Progenitor cell of endocrine pancreas (in vitro differentiated cells): Measurements from ENCODE around the gene METRNL. TPM values are rescaled to one million over a fixed set of nuclear protein-coding genes. Genes with fewer than 3 reads are reported as not detected.
"Not testable (repeated sequence)": the region's sequence is repeated elsewhere in the genome, so short reads cannot be mapped to it uniquely, and the experiment has no call there.

Experiments used
- DNase-seq: peaks from one replicate; pipeline ENCODE4 v3.0.0; 2021; ENCODE audit warnings: low spot score; ENCODE audit not compliant: unreplicated experiment
- H3K27ac Mint-ChIP-seq: 2 replicates; pipeline ENCODE4 v1.8.0; 2021; ENCODE audit warnings: mild to moderate bottlenecking, moderate library complexity, mixed read lengths
- H3K27me3 Mint-ChIP-seq: 2 replicates; pipeline ENCODE4 v1.8.0; 2021; ENCODE audit warnings: mixed read lengths
- H3K36me3 Mint-ChIP-seq: 2 replicates; pipeline ENCODE4 v1.8.0; 2022; ENCODE audit warnings: mixed read lengths; ENCODE audit not compliant: insufficient read depth
- H3K4me1 Mint-ChIP-seq: 2 replicates; pipeline ENCODE4 v1.8.0; 2021; ENCODE audit warnings: low read depth, mixed read lengths
- H3K4me3 Mint-ChIP-seq: 2 replicates; pipeline ENCODE4 v1.8.0; 2021; ENCODE audit warnings: low read depth, mild to moderate bottlenecking, moderate library complexity, mixed read lengths
- H3K9me3 Mint-ChIP-seq: 2 replicates; pipeline ENCODE4 v1.8.0; 2021; ENCODE audit warnings: low read depth, mixed read lengths
- long read RNA-seq: library from polyadenylated mRNA; unstranded; transcript quantifications from one replicate; pipeline ENCODE4 v2.0.0, GENCODE V29; 2020
- total RNA-seq: library from RNA; stranded (reverse); gene quantifications from 2 replicates; pipeline ENCODE4 v1.2.1, GENCODE V29; 2021
- TF ChIP-seq, protein P1 (sequence below): fragments of 200-600 bp; sonication (generic); IDR thresholded peaks from one replicate; pipeline ENCODE4 v1.5.0; 2021; ENCODE audit warnings: antibody characterized with exemption, mild to moderate bottlenecking; ENCODE audit not compliant: unreplicated experiment

The METRNL gene, protein sequence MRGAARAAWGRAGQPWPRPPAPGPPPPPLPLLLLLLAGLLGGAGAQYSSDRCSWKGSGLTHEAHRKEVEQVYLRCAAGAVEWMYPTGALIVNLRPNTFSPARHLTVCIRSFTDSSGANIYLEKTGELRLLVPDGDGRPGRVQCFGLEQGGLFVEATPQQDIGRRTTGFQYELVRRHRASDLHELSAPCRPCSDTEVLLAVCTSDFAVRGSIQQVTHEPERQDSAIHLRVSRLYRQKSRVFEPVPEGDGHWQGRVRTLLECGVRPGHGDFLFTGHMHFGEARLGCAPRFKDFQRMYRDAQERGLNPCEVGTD
- total RNA-seq, result 54.6 and 56.2 TPM in 2 replicates
- long read RNA-seq, partial matches to known transcripts, result 0 of 1 reads
- long read RNA-seq, other reads (novel, unspliced or antisense), result 1 of 1 reads

DNA sequence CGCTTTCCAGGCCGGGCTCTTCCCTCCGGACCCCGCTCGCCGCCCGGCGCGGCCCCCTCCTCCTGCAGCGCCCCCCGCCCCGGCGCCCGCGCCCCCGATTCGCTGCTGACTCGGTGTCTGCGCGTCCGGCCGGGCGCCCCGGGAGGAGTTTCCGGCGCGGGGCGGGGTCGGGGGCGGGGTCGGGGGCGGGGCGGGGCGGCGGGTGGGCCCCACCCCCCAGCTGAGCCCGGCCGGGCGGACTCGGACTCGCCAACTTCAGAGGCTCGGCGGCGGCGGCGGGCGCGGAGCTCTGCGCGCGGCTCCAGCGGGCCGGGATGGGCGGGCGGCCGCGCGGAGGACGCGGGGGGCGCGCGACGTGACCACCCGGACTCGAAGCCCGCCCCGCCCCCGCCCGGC, at the start of gene METRNL:
METRNL (plus strand) TSS at position 258 of the 396 bp plus-strand sequence. CDS start 207 bp downstream, outside the sequence.
- H3K4me1 Mint-ChIP-seq, result peaks cover 33% of the 10 kb centered on the region
- H3K36me3 Mint-ChIP-seq, result peaks cover 8% of the 10 kb centered on the region
- TF ChIP-seq, protein P1, sequence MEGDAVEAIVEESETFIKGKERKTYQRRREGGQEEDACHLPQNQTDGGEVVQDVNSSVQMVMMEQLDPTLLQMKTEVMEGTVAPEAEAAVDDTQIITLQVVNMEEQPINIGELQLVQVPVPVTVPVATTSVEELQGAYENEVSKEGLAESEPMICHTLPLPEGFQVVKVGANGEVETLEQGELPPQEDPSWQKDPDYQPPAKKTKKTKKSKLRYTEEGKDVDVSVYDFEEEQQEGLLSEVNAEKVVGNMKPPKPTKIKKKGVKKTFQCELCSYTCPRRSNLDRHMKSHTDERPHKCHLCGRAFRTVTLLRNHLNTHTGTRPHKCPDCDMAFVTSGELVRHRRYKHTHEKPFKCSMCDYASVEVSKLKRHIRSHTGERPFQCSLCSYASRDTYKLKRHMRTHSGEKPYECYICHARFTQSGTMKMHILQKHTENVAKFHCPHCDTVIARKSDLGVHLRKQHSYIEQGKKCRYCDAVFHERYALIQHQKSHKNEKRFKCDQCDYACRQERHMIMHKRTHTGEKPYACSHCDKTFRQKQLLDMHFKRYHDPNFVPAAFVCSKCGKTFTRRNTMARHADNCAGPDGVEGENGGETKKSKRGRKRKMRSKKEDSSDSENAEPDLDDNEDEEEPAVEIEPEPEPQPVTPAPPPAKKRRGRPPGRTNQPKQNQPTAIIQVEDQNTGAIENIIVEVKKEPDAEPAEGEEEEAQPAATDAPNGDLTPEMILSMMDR, result no peak
- peak within 1 kb of the TSS; percentile 63 for H3K4me3 Mint-ChIP-seq
- peak within 1 kb of the TSS; percentile 82 for H3K27ac Mint-ChIP-seq
- H3K9me3 Mint-ChIP-seq, result no peaks in the 10 kb centered on the region
- peaks cover 32% of the 10 kb centered on the region for H3K27me3 Mint-ChIP-seq
- peak; percentile 58 for DNase-seq

DNA sequence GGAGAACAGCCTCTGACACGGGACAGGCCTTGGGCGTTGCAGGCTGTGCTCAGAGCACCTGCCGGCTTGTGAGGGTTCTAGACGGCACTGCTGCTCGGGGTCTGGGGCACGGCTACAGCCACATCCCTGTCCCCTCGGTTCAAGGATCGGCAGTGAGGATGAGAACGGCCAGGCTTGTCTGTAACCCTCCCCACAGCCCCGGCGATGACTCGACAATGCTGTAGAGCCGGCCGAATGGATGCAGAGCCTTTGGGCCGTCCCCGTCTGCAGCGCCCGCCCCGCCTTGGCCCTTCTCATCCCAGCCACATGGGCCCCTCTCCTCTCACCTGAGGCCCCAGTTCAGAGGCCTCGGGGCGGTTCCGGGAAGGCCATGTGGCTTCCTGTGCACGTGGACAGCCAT, 49.0 kb upstream of the METRNL start:
- peaks cover 30% of the 10 kb centered on the region for H3K36me3 Mint-ChIP-seq
- DNase-seq, result no peak
- H3K27ac Mint-ChIP-seq, result no peak overlapping the region
- peaks cover 6% of the 10 kb centered on the region for H3K4me1 Mint-ChIP-seq
- TF ChIP-seq, protein P1, result no peak
- no peaks in the 10 kb centered on the region for H3K27me3 Mint-ChIP-seq
- no peak overlapping the region for H3K4me3 Mint-ChIP-seq
- no peaks in the 10 kb centered on the region for H3K9me3 Mint-ChIP-seq

DNA sequence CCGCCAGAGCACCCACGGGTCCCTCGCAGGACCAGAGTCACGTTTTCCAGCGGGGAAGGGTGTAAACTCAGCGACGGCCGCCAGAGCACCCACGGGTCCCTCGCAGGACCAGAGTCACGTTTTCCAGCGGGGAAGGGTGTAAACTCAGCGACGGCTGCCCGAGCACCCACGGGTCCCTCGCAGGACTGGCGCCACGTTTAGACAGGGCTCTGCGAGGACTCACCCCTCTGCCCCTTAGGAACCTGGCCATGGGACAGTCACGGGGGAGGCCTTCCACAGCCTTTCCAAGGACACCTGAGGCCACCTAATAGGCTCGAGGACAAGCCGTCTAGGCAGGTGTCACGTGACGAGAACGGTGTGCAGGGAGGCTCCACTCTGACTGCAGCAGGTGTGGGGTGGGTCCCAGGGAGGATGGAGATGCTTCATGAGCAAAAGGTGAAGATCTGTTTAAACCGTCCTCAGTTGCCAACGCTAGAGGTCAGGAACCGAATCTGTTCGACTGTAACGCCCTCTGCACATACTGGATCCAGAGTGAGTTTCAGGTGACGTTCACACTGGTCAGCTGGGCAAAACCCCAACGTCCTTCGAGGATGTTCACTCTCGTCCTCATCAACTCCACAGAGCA, 48.0 kb upstream of the METRNL start:
- H3K27me3 Mint-ChIP-seq, result no peaks in the 10 kb centered on the region
- H3K9me3 Mint-ChIP-seq, result no peaks in the 10 kb centered on the region
- peaks cover 34% of the 10 kb centered on the region for H3K36me3 Mint-ChIP-seq
- no peak overlapping the region for H3K4me3 Mint-ChIP-seq
- peaks cover 3% of the 10 kb centered on the region for H3K4me1 Mint-ChIP-seq
- H3K27ac Mint-ChIP-seq, result no peak overlapping the region
- TF ChIP-seq, protein P1, result no peak
- no peak for DNase-seq

DNA sequence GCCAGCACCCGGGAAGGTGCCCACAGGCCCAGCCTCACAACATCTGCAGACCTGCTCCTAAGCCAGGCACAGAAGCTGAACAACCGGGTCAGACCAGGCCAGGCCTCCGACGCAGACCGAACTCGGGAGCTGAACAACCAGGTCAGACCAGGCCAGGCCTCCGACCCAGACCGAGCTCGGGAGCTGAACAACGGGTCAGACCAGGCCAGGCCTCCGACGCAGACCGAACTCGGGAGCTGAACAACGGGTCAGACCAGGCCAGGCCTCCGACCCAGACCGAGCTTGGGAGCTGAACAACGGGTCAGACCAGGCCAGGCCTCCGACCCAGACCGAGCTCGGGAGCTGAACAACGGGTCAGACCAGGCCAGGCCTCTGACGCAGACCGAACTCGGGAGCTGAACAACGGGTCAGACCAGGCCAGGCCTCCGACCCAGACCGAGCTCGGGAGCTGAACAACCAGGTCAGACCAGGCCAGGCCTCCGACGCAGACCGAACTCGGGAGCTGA, 47.4 kb upstream of the METRNL start:
- H3K36me3 Mint-ChIP-seq, result peaks cover 35% of the 10 kb centered on the region
- DNase-seq, H3K27me3 Mint-ChIP-seq, H3K4me1 Mint-ChIP-seq, H3K4me3 Mint-ChIP-seq, H3K9me3 Mint-ChIP-seq, H3K27ac Mint-ChIP-seq: not testable (repeated sequence)

DNA sequence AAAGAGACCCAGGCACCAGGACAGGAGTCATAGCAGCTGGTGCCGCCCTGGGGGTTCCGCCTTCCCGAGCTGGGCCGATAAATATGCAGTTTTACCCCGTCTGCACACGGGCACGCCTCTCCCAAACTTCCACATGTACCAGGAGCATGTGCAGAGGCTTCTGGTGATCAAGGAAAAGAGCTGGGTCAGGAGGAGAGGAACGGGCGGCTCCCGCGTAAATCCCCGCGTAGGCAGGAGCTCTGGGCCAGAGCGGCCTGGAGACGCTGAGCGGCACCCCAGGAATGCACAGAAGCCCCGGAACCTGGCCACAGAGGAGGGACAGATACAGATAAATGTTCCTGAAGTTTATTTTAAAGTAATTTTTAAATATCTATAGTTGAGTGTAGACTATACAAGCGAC, 46.6 kb upstream of the METRNL start:
- DNase-seq, result no peak
- TF ChIP-seq, protein P1, result no peak
- no peaks in the 10 kb centered on the region for H3K27me3 Mint-ChIP-seq
- H3K4me3 Mint-ChIP-seq, result no peak overlapping the region
- H3K4me1 Mint-ChIP-seq, result peaks cover 13% of the 10 kb centered on the region
- H3K9me3 Mint-ChIP-seq, result no peaks in the 10 kb centered on the region
- H3K27ac Mint-ChIP-seq, result no peak overlapping the region
- H3K36me3 Mint-ChIP-seq, result peaks cover 36% of the 10 kb centered on the region
